GM12892 (cell line): Measurements from ENCODE around the gene BEND3.
"Not testable (repeated sequence)": the region's sequence is repeated elsewhere in the genome, so short reads cannot be mapped to it uniquely, and the experiment has no call there.

ENCODE experiments used
- DNase-seq: peaks from one replicate; pipeline ENCODE4 v3.0.0; 2011; ENCODE audit not compliant: insufficient read length
- FAIRE-seq: peaks from 2 replicates; lab custom pipeline; 2011; peaks lifted over from hg19 to GRCh38; lab: Jason Lieb, UNC
- POLR2A ChIP-seq: IDR thresholded peaks from 2 replicates; pipeline ENCODE4 v1.6.1; 2011; ENCODE audit warnings: low read depth, low read length, control low read depth
- POLR2AphosphoS5 ChIP-seq: IDR thresholded peaks from 2 replicates; pipeline ENCODE4 v1.6.1; 2011; ENCODE audit warnings: low read depth, low read length, control low read depth
- TAF1 ChIP-seq: IDR thresholded peaks from 2 replicates; pipeline ENCODE4 v1.6.1; 2011; ENCODE audit warnings: low read depth, mild to moderate bottlenecking, control low read depth, low read length, borderline replicate concordance

BEND3 gene

GRCh38 chr6:107132330-107132954, 17.1 kb upstream of the BEND3 start:
- TF ChIP-seq POLR2AphosphoS5 = no peak
- no peak for TF ChIP-seq TAF1
- no peak for TF ChIP-seq POLR2A
- no peak for DNase-seq
- no peak for FAIRE-seq

DNA sequence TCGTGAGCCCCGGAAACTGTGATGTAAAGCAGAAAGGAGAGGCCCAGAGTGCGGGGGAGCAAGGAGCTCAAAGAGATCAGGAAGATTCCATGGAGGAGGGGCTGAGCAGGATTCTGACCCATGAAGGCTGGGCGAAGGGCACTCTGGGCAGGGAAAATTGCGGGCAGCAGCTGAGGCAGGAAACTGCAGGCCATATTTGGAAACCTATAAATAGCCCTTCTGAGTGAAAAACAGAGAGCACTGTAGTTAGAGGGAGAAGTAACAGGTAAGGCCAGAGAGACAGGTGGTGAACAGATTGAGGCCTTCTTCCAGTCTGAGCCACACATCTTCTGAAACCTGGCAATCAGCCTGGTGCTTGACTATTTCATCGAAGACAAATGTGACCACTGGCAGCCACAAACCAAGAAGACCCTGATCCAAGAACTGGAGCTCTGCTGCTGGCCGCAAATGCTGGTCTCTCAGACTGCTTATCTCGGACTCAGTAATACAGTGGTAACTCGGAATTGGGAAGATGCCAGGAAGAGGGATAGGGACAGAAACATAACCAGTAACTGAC, 14.1 kb upstream of the BEND3 start:
- DNase-seq (no peak), FAIRE-seq (no peak)
- TF ChIP-seq POLR2A (no peak), POLR2AphosphoS5 (no peak), TAF1 (no peak)

- DNase-seq (no peak), FAIRE-seq (no peak)
- no peak for TF ChIP-seq POLR2AphosphoS5
- TF ChIP-seq POLR2A = no peak
- TF ChIP-seq TAF1 = no peak
Measured at GRCh38 chr6:107128577-107128976, 13.3 kb upstream of the BEND3 start.

- TF ChIP-seq POLR2AphosphoS5 (no peak), POLR2A (no peak), TAF1 (no peak)
- DNase-seq = no peak
- FAIRE-seq = no peak
Measured at GRCh38 chr6:107128175-107128574, 12.9 kb upstream of the BEND3 start.

- FAIRE-seq = no peak
- no peak for TF ChIP-seq TAF1
- no peak for TF ChIP-seq POLR2AphosphoS5
- TF ChIP-seq POLR2A = no peak
- DNase-seq = no peak
Measured at GRCh38 chr6:107125771-107126170, 10.5 kb upstream of the BEND3 start.

DNA sequence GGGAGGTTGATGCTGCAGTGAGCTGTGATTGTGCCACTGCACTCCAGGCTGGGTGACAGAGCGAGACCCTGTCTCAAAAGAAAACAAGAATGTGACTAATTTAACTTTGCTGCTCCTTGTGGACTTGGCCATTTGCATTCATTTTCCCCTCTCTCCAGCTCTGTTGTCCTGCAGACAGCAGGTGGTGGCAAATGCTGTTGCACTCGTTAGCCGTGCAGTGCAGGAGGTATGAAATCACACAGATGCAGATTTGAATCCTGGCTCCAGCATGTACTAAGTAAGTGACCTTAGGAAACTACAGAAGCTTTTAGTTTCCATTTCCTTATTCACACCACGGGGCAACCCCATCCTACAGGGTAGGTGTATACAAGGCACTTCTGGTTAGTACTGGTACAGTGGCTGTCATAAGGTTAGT, 9.6 kb upstream of the BEND3 start:
- DNase-seq (no peak), FAIRE-seq (no peak)
- TF ChIP-seq TAF1 = no peak
- no peak for TF ChIP-seq POLR2A
- TF ChIP-seq POLR2AphosphoS5 = no peak

DNA sequence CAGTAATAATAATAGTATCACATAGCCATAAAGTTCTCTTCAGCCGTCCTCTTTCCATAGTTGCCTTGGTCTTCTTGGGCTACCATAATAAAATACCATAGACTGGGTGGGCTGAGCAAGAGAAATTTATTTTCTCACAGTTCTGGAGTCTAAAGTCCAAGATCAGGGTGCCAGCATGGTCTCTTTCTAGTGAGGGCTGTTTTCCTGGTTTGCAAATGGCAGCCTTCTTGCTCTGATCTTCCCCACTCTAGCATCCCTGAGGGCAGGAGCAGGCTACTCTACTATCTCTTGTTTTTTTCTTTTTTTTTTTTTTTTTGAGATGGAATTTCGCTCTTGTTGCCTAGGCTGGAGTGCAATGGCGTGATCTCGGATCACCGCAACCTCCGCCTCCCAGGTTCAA, 8.2 kb upstream of the BEND3 start:
- no peak for FAIRE-seq
- no peak for TF ChIP-seq POLR2A
- TF ChIP-seq TAF1 = no peak
- no peak for TF ChIP-seq POLR2AphosphoS5
- DNase-seq = no peak

DNA sequence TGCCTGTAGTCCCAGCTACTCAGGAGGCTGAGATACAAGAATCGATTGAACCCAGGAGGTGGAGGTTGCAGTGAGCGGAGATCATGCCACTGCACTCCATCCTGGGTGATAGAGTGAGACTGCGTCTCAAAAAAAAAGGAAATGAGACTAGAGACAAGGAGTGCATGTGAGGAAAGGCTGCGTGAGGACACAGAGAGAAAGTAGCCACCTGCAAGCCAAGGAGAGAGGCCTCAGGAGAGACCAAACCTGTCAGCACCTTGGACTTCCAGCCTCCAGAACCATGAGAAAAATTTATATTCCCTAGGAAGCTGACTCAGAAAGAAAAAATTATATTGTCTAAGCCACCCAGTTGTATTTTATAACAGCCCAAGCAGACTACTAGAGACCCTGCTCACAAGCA, 7.4 kb upstream of the BEND3 start:
- FAIRE-seq (no peak), DNase-seq (no peak)
- TF ChIP-seq POLR2AphosphoS5 (no peak), TAF1 (no peak), POLR2A (no peak)

GRCh38 chr6:107121964-107122495, 6.7 kb upstream of the BEND3 start:
- DNase-seq (no peak), FAIRE-seq (no peak)
- TF ChIP-seq POLR2A (no peak), POLR2AphosphoS5 (no peak), TAF1 (no peak)

GRCh38 chr6:107121266-107121665, 6.0 kb upstream of the BEND3 start:
- DNase-seq (no peak), FAIRE-seq (no peak)
- no peak for TF ChIP-seq POLR2AphosphoS5
- no peak for TF ChIP-seq POLR2A
- TF ChIP-seq TAF1 = no peak

DNA sequence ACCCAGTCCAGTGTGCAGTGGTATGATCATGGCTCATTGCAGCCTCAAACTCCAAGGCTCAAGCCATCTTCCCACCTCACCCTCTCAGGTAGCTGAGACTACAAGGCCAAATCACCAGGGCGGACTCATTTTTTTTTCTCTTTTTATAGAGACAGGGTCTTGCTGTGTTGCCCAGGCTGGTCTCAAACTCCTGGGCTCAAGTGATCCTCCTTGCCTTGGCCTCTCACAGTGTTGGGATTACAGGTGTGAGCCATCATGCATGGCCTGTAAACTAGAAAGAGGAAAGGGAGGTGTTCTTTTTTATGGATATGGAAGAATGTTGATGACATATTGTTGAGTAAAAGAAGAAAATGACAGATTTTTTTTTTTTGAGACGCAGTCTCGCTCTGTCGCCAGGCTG, 5.1 kb upstream of the BEND3 start:
- TF ChIP-seq TAF1 (no peak), POLR2AphosphoS5 (no peak), POLR2A (no peak)
- FAIRE-seq = no peak
- no peak for DNase-seq

DNA sequence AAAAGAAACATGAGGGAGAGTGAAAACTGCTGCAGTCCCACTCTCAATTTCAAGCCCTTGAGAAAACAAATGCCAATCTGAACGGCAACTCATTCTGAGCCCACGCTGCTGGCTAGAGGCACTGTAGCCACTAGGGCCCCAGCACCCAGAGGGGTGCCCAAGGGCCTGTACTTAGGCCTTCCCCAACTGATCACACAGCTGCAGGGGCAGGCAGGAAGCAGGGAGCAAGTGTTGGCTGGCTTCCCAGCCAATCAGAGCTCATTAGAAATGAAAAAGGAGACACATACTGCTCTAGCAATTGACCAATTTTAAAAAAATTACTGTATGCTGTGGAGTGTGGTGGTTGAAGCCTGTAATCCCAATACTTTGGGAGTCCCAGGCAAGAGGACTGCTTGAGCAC, 3.7 kb upstream of the BEND3 start:
- TF ChIP-seq POLR2AphosphoS5 = no peak
- TF ChIP-seq TAF1 = no peak
- TF ChIP-seq POLR2A = no peak
- DNase-seq (no peak), FAIRE-seq (no peak)

GRCh38 chr6:107118540-107118939, 3.2 kb upstream of the BEND3 start:
- FAIRE-seq, DNase-seq: not testable (repeated sequence)
